Measurements from ENCODE around the gene JOSD1. TPM values are rescaled to one million over a fixed set of nuclear protein-coding genes. Genes with fewer than 3 reads are reported as not detected.

JOSD1 gene
- total RNA-seq, 1 donor from 2014 or later, result 123 TPM

- Histone ChIP-seq H3K27me3 (ENCODE audit: control insufficient read depth, insufficient read depth, low read length) (no peaks in the 10 kb centered on the region), H3K4me3 (ENCODE audit: low read depth, low read length) (no peak overlapping the region), H3K36me3 (ENCODE audit: control insufficient read depth, insufficient read depth, low read length) (peaks cover 63% of the 10 kb centered on the region)
- FAIRE-seq, result no peak
- no peak for DNase-seq (ENCODE audit: low read depth)
- TF ChIP-seq, protein P1, sequence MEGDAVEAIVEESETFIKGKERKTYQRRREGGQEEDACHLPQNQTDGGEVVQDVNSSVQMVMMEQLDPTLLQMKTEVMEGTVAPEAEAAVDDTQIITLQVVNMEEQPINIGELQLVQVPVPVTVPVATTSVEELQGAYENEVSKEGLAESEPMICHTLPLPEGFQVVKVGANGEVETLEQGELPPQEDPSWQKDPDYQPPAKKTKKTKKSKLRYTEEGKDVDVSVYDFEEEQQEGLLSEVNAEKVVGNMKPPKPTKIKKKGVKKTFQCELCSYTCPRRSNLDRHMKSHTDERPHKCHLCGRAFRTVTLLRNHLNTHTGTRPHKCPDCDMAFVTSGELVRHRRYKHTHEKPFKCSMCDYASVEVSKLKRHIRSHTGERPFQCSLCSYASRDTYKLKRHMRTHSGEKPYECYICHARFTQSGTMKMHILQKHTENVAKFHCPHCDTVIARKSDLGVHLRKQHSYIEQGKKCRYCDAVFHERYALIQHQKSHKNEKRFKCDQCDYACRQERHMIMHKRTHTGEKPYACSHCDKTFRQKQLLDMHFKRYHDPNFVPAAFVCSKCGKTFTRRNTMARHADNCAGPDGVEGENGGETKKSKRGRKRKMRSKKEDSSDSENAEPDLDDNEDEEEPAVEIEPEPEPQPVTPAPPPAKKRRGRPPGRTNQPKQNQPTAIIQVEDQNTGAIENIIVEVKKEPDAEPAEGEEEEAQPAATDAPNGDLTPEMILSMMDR (IDR thresholded peaks at IDR 0.05; ENCODE audit: insufficient read depth, low read length, severe bottlenecking), result no peak
Measured at GRCh38 chr22:38742176-38742942, 41.6 kb upstream of the JOSD1 start.

GRCh38 chr22:38741576-38741975 lies 40.8 kb upstream of the JOSD1 start:
- FAIRE-seq (no peak), DNase-seq (ENCODE audit: low read depth) (no peak)
- H3K4me3 ChIP-seq (ENCODE audit: low read depth, low read length), result no peak overlapping the region
- no peaks in the 10 kb centered on the region for H3K27me3 ChIP-seq (ENCODE audit: control insufficient read depth, insufficient read depth, low read length)
- TF ChIP-seq, protein P1 (IDR thresholded peaks at IDR 0.05; ENCODE audit: insufficient read depth, low read length, severe bottlenecking), result no peak
- peaks cover 66% of the 10 kb centered on the region for H3K36me3 ChIP-seq (ENCODE audit: control insufficient read depth, insufficient read depth, low read length)

DNA sequence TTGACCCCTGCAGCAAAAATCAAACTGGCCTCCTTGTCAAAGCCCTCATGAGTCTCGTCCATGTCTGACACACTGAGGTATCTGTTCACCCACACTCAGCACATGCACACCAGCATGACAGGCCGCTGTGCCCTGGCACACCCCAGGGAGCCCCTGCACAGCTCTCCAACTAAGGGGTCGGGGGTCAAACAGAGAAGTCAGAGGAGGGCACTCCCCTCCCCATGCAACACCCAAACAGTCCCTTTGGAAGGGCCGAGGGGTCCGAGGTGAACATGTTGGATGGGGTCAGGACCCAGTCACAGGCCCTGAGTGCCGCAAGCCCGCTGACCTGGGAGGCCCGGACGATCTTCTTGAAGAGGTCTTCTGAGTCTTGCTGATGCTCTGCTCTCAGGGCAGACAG lies 40.4 kb upstream of the JOSD1 start:
- H3K36me3 ChIP-seq (ENCODE audit: control insufficient read depth, insufficient read depth, low read length), result peaks cover 64% of the 10 kb centered on the region
- H3K27me3 ChIP-seq (ENCODE audit: control insufficient read depth, insufficient read depth, low read length), result no peaks in the 10 kb centered on the region
- TF ChIP-seq, protein P1 (IDR thresholded peaks at IDR 0.05; ENCODE audit: insufficient read depth, low read length, severe bottlenecking), result no peak
- no peak overlapping the region for H3K4me3 ChIP-seq (ENCODE audit: low read depth, low read length)
- DNase-seq (ENCODE audit: low read depth) (no peak), FAIRE-seq (no peak)

- Histone ChIP-seq H3K27me3 (ENCODE audit: control insufficient read depth, insufficient read depth, low read length) (no peaks in the 10 kb centered on the region), H3K4me3 (ENCODE audit: low read depth, low read length) (no peak overlapping the region), H3K36me3 (ENCODE audit: control insufficient read depth, insufficient read depth, low read length) (peaks cover 66% of the 10 kb centered on the region)
- TF ChIP-seq, protein P1 (IDR thresholded peaks at IDR 0.05; ENCODE audit: insufficient read depth, low read length, severe bottlenecking), result no peak
- DNase-seq (ENCODE audit: low read depth) (no peak), FAIRE-seq (no peak)
Measured at GRCh38 chr22:38740754-38741153, 40.0 kb upstream of the JOSD1 start.

- DNase-seq (ENCODE audit: low read depth) (no peak), FAIRE-seq (no peak)
- Histone ChIP-seq H3K4me3 (ENCODE audit: low read depth, low read length) (no peak overlapping the region), H3K36me3 (ENCODE audit: control insufficient read depth, insufficient read depth, low read length) (peaks cover 63% of the 10 kb centered on the region), H3K27me3 (ENCODE audit: control insufficient read depth, insufficient read depth, low read length) (no peaks in the 10 kb centered on the region)
- TF ChIP-seq, protein P1 (IDR thresholded peaks at IDR 0.05; ENCODE audit: insufficient read depth, low read length, severe bottlenecking), result no peak
Measured at GRCh38 chr22:38740116-38740723, 39.5 kb upstream of the JOSD1 start.
